Uterus (tissue), 2 donors: ENCODE measurements around the gene MPPED1.

Source experiments
- CTCF ChIP-seq, 4 experiments: fragments of 200-600 bp in 2 of 4; fragments of 450-650 bp in 2 of 4; sonication (generic) in 2 of 4; IDR thresholded peaks; one replicate each; pipeline ENCODE4 v1.5.1; 2016 to 2019; ENCODE audit warnings: antibody characterized with exemption in 4 of 4, mild to moderate bottlenecking in 2 of 4, moderate library complexity in 1 of 4
- POLR2A ChIP-seq, 2 donors: fragments of 450-650 bp; IDR thresholded peaks; one replicate each; pipeline ENCODE4 v1.6.1; 2016; ENCODE audit warnings: antibody characterized with exemption in 2 of 2, mild to moderate bottlenecking in 1 of 2, moderate library complexity in 1 of 2

DNA sequence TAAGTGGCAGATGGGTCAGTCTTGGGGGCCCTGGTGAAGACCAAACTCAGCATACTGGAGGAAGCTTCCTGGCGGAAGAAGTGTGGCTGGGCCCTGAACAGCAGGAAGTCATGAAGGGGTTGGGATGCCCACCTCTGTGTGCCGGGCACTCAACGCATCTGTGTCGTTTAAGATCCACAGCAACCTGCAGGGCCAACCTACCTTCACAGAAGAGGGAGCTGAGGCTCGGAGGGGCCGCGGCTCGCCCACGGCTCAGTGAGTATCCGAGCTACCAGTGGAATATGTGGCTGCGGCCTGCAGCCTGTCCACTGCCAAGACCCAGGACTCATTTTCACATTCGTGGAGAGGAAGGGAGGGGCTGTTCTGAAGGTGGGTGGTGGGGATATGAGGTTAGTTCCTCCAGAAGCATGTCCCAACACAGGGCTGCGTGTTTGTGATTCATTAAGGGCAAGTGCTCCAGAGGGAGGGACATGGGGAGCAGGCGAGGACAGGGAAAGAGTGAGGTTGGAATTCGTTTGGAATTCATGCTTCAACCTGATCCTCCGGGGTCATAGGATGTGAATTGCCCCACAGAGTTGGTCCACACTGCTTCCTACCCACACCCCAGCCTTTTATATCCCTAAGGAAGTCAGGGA, 99.6 kb downstream of the MPPED1 start:
- TF ChIP-seq CTCF (IDR thresholded peaks at IDR 0.05) (no peak), POLR2A (IDR thresholded peaks at IDR 0.05) (no peak)
